Neutrophil (primary cell): Measurements from ENCODE around the gene USH1C.

Experiments
- H3K27ac ChIP-seq: fragments of 200-600 bp; sonication (generic); 2 replicates; pipeline ENCODE4 v1.5.1; 2016; ENCODE audit warnings: mild to moderate bottlenecking, moderate library complexity
- H3K27me3 ChIP-seq: fragments of 200-600 bp; sonication (generic); 2 replicates; pipeline ENCODE4 v1.6.0; 2016; ENCODE audit warnings: mild to moderate bottlenecking
- H3K36me3 ChIP-seq: fragments of 200-600 bp; sonication (generic); 2 replicates; pipeline ENCODE4 v1.5.1; 2017
- H3K4me1 ChIP-seq, 2 experiments: fragments of 200-600 bp in 1 of 2; sonication (generic) in 1 of 2; 1 replicate in 1 of 2; 2 replicates in 1 of 2; pipeline versions ENCODE4 v1.5.1 to v1.6.1; 2013 to 2016; ENCODE audit warnings: low read depth in 1 of 2, low read length in 1 of 2, mild to moderate bottlenecking in 1 of 2, moderate library complexity in 1 of 2; ENCODE audit not compliant: control insufficient read depth in 1 of 2, insufficient read depth in 1 of 2
- H3K4me3 ChIP-seq, 2 experiments: fragments of 200-600 bp in 1 of 2; sonication (generic) in 1 of 2; 1 replicate in 1 of 2; 2 replicates in 1 of 2; pipeline ENCODE4 v1.5.1; 2013 to 2016; ENCODE audit warnings: low read depth in 1 of 2, low read length in 1 of 2, mild to moderate bottlenecking in 1 of 2, moderate library complexity in 1 of 2
- H3K9me3 ChIP-seq: fragments of 200-600 bp; sonication (generic); 2 replicates; pipeline ENCODE4 v1.5.1; 2016
- CTCF ChIP-seq: fragments of 200-600 bp; sonication (generic); IDR thresholded peaks from 2 replicates; pipeline ENCODE4 v1.5.1; 2016; ENCODE audit warnings: antibody characterized with exemption

Gene USH1C

GRCh38 chr11:17477361-17477760, 66.9 kb downstream of the USH1C start:
- Histone ChIP-seq H3K36me3 (no peaks in the 10 kb centered on the region), H3K9me3 (no peaks in the 10 kb centered on the region), H3K4me1 (peaks cover 0 to 5% of the 10 kb centered on the region in 2 experiments), H3K27ac (no peak overlapping the region), H3K27me3 (peaks cover 83% of the 10 kb centered on the region), H3K4me3 (no peak overlapping the region)
- TF ChIP-seq CTCF, result no peak

GRCh38 chr11:17477084-17477333, 67.2 kb downstream of the USH1C start:
- H3K27ac ChIP-seq, result no peak overlapping the region
- TF ChIP-seq CTCF, result no peak
- peaks cover 0 to 5% of the 10 kb centered on the region in 2 experiments for H3K4me1 ChIP-seq
- no peak overlapping the region for H3K4me3 ChIP-seq
- H3K36me3 ChIP-seq, result no peaks in the 10 kb centered on the region
- no peaks in the 10 kb centered on the region for H3K9me3 ChIP-seq
- peaks cover 85% of the 10 kb centered on the region for H3K27me3 ChIP-seq

GRCh38 chr11:17476317-17477083, 67.7 kb downstream of the USH1C start, which contains the start of gene ABCC8:
ABCC8 (minus strand) TSS chr11:17476845; CDS start chr11:17476776, 69 bp downstream.
- H3K9me3 ChIP-seq, result no peaks in the 10 kb centered on the region
- no peak within 1 kb of the TSS for H3K4me3 ChIP-seq
- no peaks in the 10 kb centered on the region for H3K36me3 ChIP-seq
- peaks cover 85% of the 10 kb centered on the region for H3K27me3 ChIP-seq
- H3K27ac ChIP-seq, result no peak within 1 kb of the TSS
- TF ChIP-seq CTCF, result no peak
- H3K4me1 ChIP-seq, result peaks cover 0 to 5% of the 10 kb centered on the region in 2 experiments

GRCh38 chr11:17475666-17476316, 68.4 kb downstream of the USH1C start:
- Histone ChIP-seq H3K36me3 (no peaks in the 10 kb centered on the region), H3K27ac (no peak overlapping the region), H3K27me3 (peaks cover 85% of the 10 kb centered on the region), H3K9me3 (no peaks in the 10 kb centered on the region), H3K4me3 (no peak overlapping the region), H3K4me1 (peaks cover 0 to 5% of the 10 kb centered on the region in 2 experiments)
- no peak for TF ChIP-seq CTCF

GRCh38 chr11:17473071-17473744, 71.0 kb downstream of the USH1C start:
- no peak overlapping the region for H3K4me3 ChIP-seq
- no peak for TF ChIP-seq CTCF
- H3K27me3 ChIP-seq, result peaks cover 61% of the 10 kb centered on the region
- H3K36me3 ChIP-seq, result no peaks in the 10 kb centered on the region
- H3K27ac ChIP-seq, result no peak overlapping the region
- peaks cover 0 to 5% of the 10 kb centered on the region in 2 experiments for H3K4me1 ChIP-seq
- H3K9me3 ChIP-seq, result no peaks in the 10 kb centered on the region
